HG03175 (cell line): ENCODE data around the gene TIRAP.
"Not testable (repeated sequence)": the region's sequence is repeated elsewhere in the genome, so short reads cannot be mapped to it uniquely, and the experiment has no call there.

Experiments
- ATAC-seq: cut with Tn5 transposase; IDR thresholded peaks from one replicate; pipeline ENCODE4 v1.9.1; 2021; ENCODE audit warnings: mild to moderate bottlenecking, moderate library complexity; ENCODE audit not compliant: unreplicated experiment

TIRAP gene

GRCh38 chr11:126282361-126282735 lies 545 bp upstream of the TIRAP start:
- ATAC-seq, result peak; percentile 29

- peak; percentile 43 for ATAC-seq
Measured at GRCh38 chr11:126284829-126285228, 1.9 kb downstream of the TIRAP start.

GRCh38 chr11:126288237-126288636 lies 5.3 kb downstream of the TIRAP start:
- ATAC-seq, result no peak

GRCh38 chr11:126290887-126291286 lies 8.0 kb downstream of the TIRAP start:
- no peak for ATAC-seq

GRCh38 chr11:126293726-126294125 lies 10.8 kb downstream of the TIRAP start:
- ATAC-seq, result no peak

GRCh38 chr11:126297004-126297403 lies 14.1 kb downstream of the TIRAP start:
- no peak for ATAC-seq

GRCh38 chr11:126303623-126304456 lies 20.9 kb downstream of the TIRAP start, which contains the start of gene DCPS:
DCPS (plus strand) TSS chr11:126304060; CDS start chr11:126304081, 21 bp downstream.
- ATAC-seq, result peak; percentile 90

GRCh38 chr11:126304457-126305075 lies 21.7 kb downstream of the TIRAP start:
- peak; percentile 22 for ATAC-seq

- ATAC-seq, result peak; percentile 60
Measured at GRCh38 chr11:126305699-126306098, 22.8 kb downstream of the TIRAP start.

GRCh38 chr11:126307706-126308105 lies 24.8 kb downstream of the TIRAP start:
- no peak for ATAC-seq

- no peak for ATAC-seq
Measured at GRCh38 chr11:126308271-126308671, 25.4 kb downstream of the TIRAP start.

GRCh38 chr11:126308771-126309170 lies 25.9 kb downstream of the TIRAP start:
- ATAC-seq, result not testable (repeated sequence)

GRCh38 chr11:126310200-126310991 lies 27.5 kb downstream of the TIRAP start:
- peak; percentile 35 for ATAC-seq

- ATAC-seq, result no peak
Measured at GRCh38 chr11:126310992-126311310, 28.1 kb downstream of the TIRAP start.

- ATAC-seq, result peak; percentile 80
Measured at GRCh38 chr11:126311401-126312291, 28.8 kb downstream of the TIRAP start.

GRCh38 chr11:126312961-126313360 lies 30.1 kb downstream of the TIRAP start:
- ATAC-seq, result no peak

- no peak for ATAC-seq
Measured at GRCh38 chr11:126313826-126314225, 30.9 kb downstream of the TIRAP start.

GRCh38 chr11:126317432-126317755 lies 34.5 kb downstream of the TIRAP start:
- ATAC-seq, result no peak

GRCh38 chr11:126317756-126318573 lies 35.1 kb downstream of the TIRAP start:
- no peak for ATAC-seq
